ENCODE data around the gene CCDC171.

The CCDC171 gene

DNA sequence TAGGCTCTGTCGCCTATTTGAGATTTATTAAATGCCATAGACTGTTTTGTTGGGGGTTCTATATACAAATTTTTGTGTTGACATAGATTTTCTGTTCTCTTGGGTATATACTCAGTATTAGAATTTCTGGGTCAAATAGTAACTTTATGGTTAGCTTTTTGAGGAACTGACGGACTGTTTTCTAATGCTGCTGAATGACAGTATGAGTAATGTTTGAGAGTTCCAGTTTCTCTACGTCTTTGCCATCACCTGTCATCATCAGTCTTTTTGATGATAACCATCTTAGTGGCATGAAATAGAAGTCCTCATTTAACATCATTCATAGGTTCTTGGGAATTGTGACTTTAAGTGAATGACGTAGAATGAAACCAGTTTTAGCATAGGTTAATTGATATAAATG lies 60.1 kb downstream of the CCDC171 start:
- Histone ChIP-seq H3K4me3 (ENCODE audit: low read length) (no peak overlapping the region), H3K9me3 (ENCODE audit: control insufficient read depth, insufficient read depth, low read length) (no peaks in the 10 kb centered on the region), H3K27me3 (ENCODE audit: control insufficient read depth, insufficient read depth, low read length) (no peaks in the 10 kb centered on the region), H3K36me3 (ENCODE audit: control insufficient read depth, insufficient read depth, low read length) (no peaks in the 10 kb centered on the region), H3K4me1 (ENCODE audit: control insufficient read depth, insufficient read depth, low read length) (no peaks in the 10 kb centered on the region), H3K27ac (ENCODE audit: low read length) (no peak overlapping the region)
- no peak for DNase-seq (ENCODE audit: low read depth, low spot score)
- WGBS (ENCODE audit: insufficient coverage, insufficient read length): no CpG with 5 or more reads among the region's 4 CpGs

DNA sequence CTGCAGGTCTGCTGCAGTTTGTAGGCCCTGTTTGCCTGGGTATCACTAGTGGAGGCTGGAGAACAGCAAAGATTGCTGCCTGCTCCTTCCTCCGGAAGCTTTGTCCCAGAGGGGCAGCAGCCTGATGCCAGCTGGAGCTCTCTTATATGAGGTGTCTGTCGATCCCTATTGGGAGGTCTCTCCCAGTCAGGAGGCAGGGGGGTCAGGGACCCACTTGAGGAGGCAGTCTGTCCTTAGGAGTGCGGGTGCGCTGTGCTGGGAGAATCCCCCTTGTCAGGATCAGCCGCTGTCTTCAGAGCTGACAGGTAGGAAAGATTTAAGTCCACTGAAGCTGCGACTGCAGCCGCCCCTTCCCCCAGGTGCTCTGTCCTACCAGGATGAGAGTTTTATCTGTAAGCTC lies 64.9 kb downstream of the CCDC171 start:
- Histone ChIP-seq H3K4me1 (ENCODE audit: control insufficient read depth, insufficient read depth, low read length) (no peaks in the 10 kb centered on the region), H3K4me3 (ENCODE audit: low read length) (no peak overlapping the region), H3K27ac (ENCODE audit: low read length) (no peak overlapping the region), H3K27me3 (ENCODE audit: control insufficient read depth, insufficient read depth, low read length) (no peaks in the 10 kb centered on the region), H3K9me3 (ENCODE audit: control insufficient read depth, insufficient read depth, low read length) (no peaks in the 10 kb centered on the region), H3K36me3 (ENCODE audit: control insufficient read depth, insufficient read depth, low read length) (no peaks in the 10 kb centered on the region)
- WGBS (ENCODE audit: insufficient coverage, insufficient read length): no CpG with 5 or more reads among the region's 7 CpGs
- no peak for DNase-seq (ENCODE audit: low read depth, low spot score)

DNA sequence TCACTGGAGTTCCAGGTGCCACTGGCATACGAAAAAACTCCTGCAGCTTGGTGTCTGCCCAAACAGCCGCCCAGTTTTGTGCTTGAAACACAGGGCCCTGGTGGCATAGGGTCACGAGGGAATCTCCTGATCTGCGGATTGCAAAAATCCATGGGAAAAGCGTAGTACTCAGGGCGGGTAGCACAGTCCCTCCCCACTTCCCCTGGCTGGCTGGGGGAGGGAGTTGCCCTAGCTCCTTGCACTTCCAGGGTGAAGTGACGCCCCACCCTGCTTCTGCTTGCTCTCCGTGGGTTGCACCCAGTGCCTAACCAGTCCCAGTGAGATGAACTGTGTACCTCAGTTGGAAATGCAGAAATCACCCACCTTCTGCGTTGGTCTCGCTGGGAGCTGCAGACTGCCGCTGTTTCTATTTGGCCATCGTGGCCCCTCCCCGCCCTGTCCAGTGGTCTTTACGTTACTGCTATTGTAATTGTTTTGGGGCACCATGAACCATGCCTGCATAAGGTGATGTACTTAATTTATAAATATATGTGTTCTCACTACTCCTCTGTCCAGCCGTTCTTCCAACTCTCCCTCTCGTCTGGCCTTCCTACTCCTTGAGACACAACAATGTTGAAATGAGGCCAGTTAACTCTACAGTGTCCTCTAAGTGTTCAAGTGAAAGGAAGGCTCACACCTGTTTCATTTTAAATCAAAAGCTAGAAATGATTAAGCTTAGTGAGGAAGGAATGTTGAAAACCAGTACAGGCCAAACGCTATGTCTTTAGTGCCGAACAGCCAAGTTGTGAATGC lies 65.9 kb downstream of the CCDC171 start:
- no peak for DNase-seq (ENCODE audit: low read depth, low spot score)
- H3K9me3 ChIP-seq (ENCODE audit: control insufficient read depth, insufficient read depth, low read length): no peaks in the 10 kb centered on the region
- H3K4me1 ChIP-seq (ENCODE audit: control insufficient read depth, insufficient read depth, low read length): no peaks in the 10 kb centered on the region
- H3K27me3 ChIP-seq (ENCODE audit: control insufficient read depth, insufficient read depth, low read length): no peaks in the 10 kb centered on the region
- no CpG with 5 or more reads among the region's 18 CpGs for WGBS (ENCODE audit: insufficient coverage, insufficient read length)
- H3K36me3 ChIP-seq (ENCODE audit: control insufficient read depth, insufficient read depth, low read length): no peaks in the 10 kb centered on the region
- H3K27ac ChIP-seq (ENCODE audit: low read length): no peak overlapping the region
- H3K4me3 ChIP-seq (ENCODE audit: low read length): no peak overlapping the region

DNA sequence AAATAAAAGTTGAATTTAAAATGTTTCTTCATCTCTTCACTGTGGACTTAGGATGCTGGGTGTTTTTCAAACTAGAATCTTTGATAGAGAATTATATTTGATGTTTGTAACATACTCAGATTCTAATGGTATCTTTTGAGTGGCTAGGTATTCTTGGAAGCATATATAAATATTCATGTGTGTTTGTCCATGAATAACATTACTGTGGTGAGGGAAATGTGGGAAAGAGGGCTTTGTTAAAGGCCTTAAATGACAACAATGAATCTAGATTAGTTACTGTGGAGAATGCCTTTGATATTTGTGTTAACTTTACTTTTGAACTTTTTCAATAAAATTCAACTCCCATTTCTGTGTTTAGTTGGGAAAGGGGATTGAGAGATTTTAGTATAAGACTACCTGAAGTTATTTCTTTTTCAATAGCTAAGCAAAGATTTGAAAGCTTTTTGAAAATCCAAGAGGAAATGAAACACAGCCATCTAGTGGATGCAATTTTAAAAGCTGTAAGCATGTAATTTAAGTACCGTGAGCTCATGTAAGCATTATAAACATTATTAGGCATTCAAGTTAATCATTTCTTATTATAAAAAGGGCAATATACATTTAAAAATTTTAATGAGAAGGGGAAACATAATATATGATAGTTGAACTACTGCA lies 69.6 kb downstream of the CCDC171 start:
- DNase-seq (ENCODE audit: low read depth, low spot score): no peak
- no peaks in the 10 kb centered on the region for H3K4me1 ChIP-seq (ENCODE audit: control insufficient read depth, insufficient read depth, low read length)
- no peaks in the 10 kb centered on the region for H3K27me3 ChIP-seq (ENCODE audit: control insufficient read depth, insufficient read depth, low read length)
- no peak overlapping the region for H3K27ac ChIP-seq (ENCODE audit: low read length)
- H3K9me3 ChIP-seq (ENCODE audit: control insufficient read depth, insufficient read depth, low read length): no peaks in the 10 kb centered on the region
- no peaks in the 10 kb centered on the region for H3K36me3 ChIP-seq (ENCODE audit: control insufficient read depth, insufficient read depth, low read length)
- no peak overlapping the region for H3K4me3 ChIP-seq (ENCODE audit: low read length)
- WGBS (ENCODE audit: insufficient coverage, insufficient read length): no CpG with 5 or more reads among the region's 1 CpG

DNA sequence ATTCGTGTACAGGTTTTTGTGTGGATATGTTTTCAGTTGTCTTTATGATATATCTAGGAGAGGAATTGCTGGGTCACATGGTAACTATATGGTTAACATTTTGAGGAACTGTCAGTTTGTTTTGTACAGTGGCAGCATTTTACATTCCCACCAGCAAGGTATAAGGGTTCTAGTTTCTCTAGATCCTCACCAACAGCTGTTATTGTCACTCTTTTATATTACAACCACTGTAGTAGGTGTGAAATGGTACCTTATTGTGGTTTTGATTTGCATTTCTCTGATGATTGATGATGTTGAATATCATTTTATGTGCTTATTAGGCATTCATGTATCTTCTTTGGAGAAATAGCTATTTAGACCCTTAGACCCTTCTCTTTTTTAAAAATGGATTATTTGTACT lies 82.9 kb downstream of the CCDC171 start:
- H3K4me1 ChIP-seq (ENCODE audit: control insufficient read depth, insufficient read depth, low read length): no peaks in the 10 kb centered on the region
- no peak overlapping the region for H3K4me3 ChIP-seq (ENCODE audit: low read length)
- H3K9me3 ChIP-seq (ENCODE audit: control insufficient read depth, insufficient read depth, low read length): no peaks in the 10 kb centered on the region
- DNase-seq (ENCODE audit: low read depth, low spot score): no peak
- no peaks in the 10 kb centered on the region for H3K36me3 ChIP-seq (ENCODE audit: control insufficient read depth, insufficient read depth, low read length)
- no CpG with 5 or more reads among the region's 1 CpG for WGBS (ENCODE audit: insufficient coverage, insufficient read length)
- no peaks in the 10 kb centered on the region for H3K27me3 ChIP-seq (ENCODE audit: control insufficient read depth, insufficient read depth, low read length)
- H3K27ac ChIP-seq (ENCODE audit: low read length): no peak overlapping the region

DNA sequence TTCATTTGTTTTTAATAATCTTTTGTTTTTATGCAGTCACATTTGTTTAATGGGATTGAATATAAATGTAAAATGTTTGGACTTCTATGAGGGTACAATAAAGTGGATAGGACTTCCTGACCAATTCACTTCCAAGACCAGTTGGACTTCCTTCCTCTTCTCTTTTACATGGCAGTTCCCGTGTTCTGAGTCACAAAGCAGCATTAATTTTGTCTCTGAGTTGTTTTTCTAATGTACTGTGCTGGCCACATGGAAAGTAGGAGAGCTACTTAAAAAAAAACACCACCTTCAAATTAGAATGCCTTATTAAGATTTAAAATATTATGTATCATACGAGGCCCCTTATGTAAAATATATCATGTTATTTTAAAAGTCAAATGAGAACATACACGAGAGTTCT lies 87.3 kb downstream of the CCDC171 start:
- Histone ChIP-seq H3K4me1 (ENCODE audit: control insufficient read depth, insufficient read depth, low read length) (no peaks in the 10 kb centered on the region), H3K9me3 (ENCODE audit: control insufficient read depth, insufficient read depth, low read length) (no peaks in the 10 kb centered on the region), H3K36me3 (ENCODE audit: control insufficient read depth, insufficient read depth, low read length) (no peaks in the 10 kb centered on the region), H3K27me3 (ENCODE audit: control insufficient read depth, insufficient read depth, low read length) (no peaks in the 10 kb centered on the region), H3K4me3 (ENCODE audit: low read length) (no peak overlapping the region), H3K27ac (ENCODE audit: low read length) (no peak overlapping the region)
- no peak for DNase-seq (ENCODE audit: low read depth, low spot score)
- WGBS (ENCODE audit: insufficient coverage, insufficient read length): no CpG with 5 or more reads among the region's 3 CpGs

DNA sequence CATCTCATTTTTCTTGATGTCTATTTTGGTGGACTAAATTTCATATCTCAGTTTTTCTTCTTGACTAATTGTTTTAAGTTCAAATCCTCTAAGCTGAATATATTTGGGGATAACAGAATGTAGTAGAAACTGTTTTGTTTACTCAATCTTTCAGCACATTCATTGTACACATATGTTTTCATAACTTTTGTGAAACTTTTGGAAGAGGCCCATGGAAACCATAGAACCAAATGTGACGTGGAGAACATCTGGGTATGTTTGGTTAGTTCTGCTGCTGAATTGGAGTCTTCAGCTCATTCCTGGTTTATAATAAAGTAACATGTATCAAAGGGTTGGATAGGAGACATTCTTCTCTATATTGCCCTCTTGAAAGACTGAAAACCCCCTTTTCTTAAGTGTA lies 88.4 kb downstream of the CCDC171 start:
- no peaks in the 10 kb centered on the region for H3K27me3 ChIP-seq (ENCODE audit: control insufficient read depth, insufficient read depth, low read length)
- no peak overlapping the region for H3K27ac ChIP-seq (ENCODE audit: low read length)
- no peak overlapping the region for H3K4me3 ChIP-seq (ENCODE audit: low read length)
- H3K36me3 ChIP-seq (ENCODE audit: control insufficient read depth, insufficient read depth, low read length): no peaks in the 10 kb centered on the region
- WGBS (ENCODE audit: insufficient coverage, insufficient read length): no CpG with 5 or more reads among the region's 1 CpG
- H3K9me3 ChIP-seq (ENCODE audit: control insufficient read depth, insufficient read depth, low read length): no peaks in the 10 kb centered on the region
- no peaks in the 10 kb centered on the region for H3K4me1 ChIP-seq (ENCODE audit: control insufficient read depth, insufficient read depth, low read length)
- no peak for DNase-seq (ENCODE audit: low read depth, low spot score)

DNA sequence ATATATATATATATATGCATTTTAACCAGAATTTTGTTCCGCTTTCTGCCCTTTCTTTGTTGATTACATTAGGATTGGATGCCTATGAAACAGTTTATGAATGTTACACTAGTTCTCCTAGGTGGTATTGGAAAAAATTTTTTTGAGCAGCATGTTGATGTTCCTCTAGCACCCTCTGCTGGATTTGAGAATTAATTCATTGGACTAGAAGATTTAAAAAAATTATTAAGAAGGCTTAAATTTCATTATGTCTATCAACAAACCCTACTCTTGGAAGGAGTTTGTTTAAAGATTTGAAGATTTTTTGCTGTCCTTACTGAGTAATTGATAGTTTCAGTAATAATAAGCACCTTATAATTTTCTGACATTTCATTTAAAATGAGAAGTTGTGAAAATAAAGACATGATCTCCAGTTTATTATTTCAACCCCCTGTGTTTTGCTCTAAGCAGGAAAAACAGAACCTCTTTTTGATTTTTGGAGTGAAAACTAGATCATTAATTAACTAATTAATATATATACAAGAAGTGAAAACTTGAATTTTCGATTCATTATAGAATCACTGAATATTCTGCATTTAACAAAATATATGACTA lies 89.6 kb downstream of the CCDC171 start:
- no peaks in the 10 kb centered on the region for H3K27me3 ChIP-seq (ENCODE audit: control insufficient read depth, insufficient read depth, low read length)
- DNase-seq (ENCODE audit: low read depth, low spot score): peak; percentile 5

DNA sequence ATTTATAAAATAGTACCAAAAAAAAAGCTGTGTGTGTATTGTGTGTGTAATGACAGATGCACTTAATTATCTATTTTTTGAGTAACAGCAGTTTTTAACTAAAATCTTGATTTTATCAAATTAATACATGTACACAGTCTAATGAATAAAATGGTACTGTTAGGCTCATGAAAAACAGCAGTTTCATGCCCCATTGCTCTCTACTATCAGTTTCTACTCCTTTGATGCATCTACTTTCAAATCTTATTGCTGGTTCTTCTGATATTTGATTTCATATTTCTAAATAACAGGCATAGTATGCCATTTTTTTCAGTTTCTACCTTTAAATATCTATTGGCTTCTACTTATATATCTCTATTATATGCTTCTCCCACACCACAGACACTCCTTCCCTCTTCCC lies 117.4 kb downstream of the CCDC171 start:
- no peaks in the 10 kb centered on the region for H3K9me3 ChIP-seq (ENCODE audit: control insufficient read depth, insufficient read depth, low read length)
- no peak overlapping the region for H3K27ac ChIP-seq (ENCODE audit: low read length)
- DNase-seq (ENCODE audit: low read depth, low spot score): no peak

More for the DNA sequence above, 89.6 kb downstream of the CCDC171 start:
- no CpG with 5 or more reads among the region's 2 CpGs for WGBS (ENCODE audit: insufficient coverage, insufficient read length)
- no peaks in the 10 kb centered on the region for H3K4me1 ChIP-seq (ENCODE audit: control insufficient read depth, insufficient read depth, low read length)
- no peaks in the 10 kb centered on the region for H3K9me3 ChIP-seq (ENCODE audit: control insufficient read depth, insufficient read depth, low read length)
- no peak overlapping the region for H3K27ac ChIP-seq (ENCODE audit: low read length)
- no peaks in the 10 kb centered on the region for H3K36me3 ChIP-seq (ENCODE audit: control insufficient read depth, insufficient read depth, low read length)
- H3K4me3 ChIP-seq (ENCODE audit: low read length): no peak overlapping the region

DNA sequence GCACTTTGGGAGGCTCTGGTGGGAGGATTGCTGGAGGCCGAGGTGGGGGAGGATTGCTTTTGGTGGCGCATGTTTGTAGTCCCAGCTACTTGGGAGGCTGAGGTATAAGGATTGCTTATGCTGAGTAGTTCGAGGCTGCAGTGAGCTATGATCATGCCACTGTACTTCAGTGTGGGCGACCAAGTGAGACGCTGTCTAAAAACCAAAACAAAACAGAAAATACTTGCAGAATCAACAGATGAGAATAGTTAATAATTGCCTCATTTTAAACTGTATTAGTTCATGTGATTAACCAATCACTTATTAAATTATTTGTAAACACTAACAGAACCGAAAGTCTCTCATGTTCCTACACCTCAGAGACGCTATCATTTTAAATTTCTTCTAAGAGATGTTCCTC lies 118.1 kb downstream of the CCDC171 start:
- no CpG with 5 or more reads among the region's 7 CpGs for WGBS (ENCODE audit: insufficient coverage, insufficient read length)
- no peak overlapping the region for H3K27ac ChIP-seq (ENCODE audit: low read length)
- no peak for DNase-seq (ENCODE audit: low read depth, low spot score)
- H3K4me1 ChIP-seq (ENCODE audit: control insufficient read depth, insufficient read depth, low read length): no peaks in the 10 kb centered on the region
- H3K9me3 ChIP-seq (ENCODE audit: control insufficient read depth, insufficient read depth, low read length): no peaks in the 10 kb centered on the region
- no peak overlapping the region for H3K4me3 ChIP-seq (ENCODE audit: low read length)
- H3K27me3 ChIP-seq (ENCODE audit: control insufficient read depth, insufficient read depth, low read length): no peaks in the 10 kb centered on the region
- H3K36me3 ChIP-seq (ENCODE audit: control insufficient read depth, insufficient read depth, low read length): no peaks in the 10 kb centered on the region

More for the DNA sequence above, 117.4 kb downstream of the CCDC171 start:
- Histone ChIP-seq H3K4me1 (ENCODE audit: control insufficient read depth, insufficient read depth, low read length) (no peaks in the 10 kb centered on the region), H3K36me3 (ENCODE audit: control insufficient read depth, insufficient read depth, low read length) (no peaks in the 10 kb centered on the region), H3K27me3 (ENCODE audit: control insufficient read depth, insufficient read depth, low read length) (no peaks in the 10 kb centered on the region), H3K4me3 (ENCODE audit: low read length) (no peak overlapping the region)
